ENCODE results near the gene PLEK.
"Not testable (repeated sequence)": the region's sequence is repeated elsewhere in the genome, so short reads cannot be mapped to it uniquely, and the experiment has no call there.

PLEK gene, protein sequence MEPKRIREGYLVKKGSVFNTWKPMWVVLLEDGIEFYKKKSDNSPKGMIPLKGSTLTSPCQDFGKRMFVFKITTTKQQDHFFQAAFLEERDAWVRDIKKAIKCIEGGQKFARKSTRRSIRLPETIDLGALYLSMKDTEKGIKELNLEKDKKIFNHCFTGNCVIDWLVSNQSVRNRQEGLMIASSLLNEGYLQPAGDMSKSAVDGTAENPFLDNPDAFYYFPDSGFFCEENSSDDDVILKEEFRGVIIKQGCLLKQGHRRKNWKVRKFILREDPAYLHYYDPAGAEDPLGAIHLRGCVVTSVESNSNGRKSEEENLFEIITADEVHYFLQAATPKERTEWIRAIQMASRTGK

DNA sequence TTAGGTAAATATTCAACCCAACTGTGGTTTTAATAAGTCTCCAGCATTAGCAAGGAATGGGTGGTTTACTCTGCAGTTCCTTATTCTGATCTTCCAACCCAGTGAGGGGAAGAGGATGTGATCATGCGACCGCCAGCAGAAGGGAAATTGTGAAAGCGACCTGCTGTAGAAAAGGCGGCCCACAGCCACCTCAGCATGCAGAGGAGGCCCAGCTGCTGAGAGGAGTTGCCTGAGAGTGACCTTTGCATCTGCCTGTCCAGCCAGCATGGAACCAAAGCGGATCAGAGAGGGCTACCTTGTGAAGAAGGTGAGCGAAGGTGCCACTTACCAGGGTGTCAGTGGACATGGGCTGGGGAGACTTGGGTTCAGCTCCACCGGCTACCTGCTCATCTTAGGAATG lies at the start of gene PLEK:
Gene PLEK (plus strand): TSS at position 196 of the 400 bp plus-strand sequence. CDS start 70 bp downstream, at position 266.
- DNase-seq, result no peak

DNA sequence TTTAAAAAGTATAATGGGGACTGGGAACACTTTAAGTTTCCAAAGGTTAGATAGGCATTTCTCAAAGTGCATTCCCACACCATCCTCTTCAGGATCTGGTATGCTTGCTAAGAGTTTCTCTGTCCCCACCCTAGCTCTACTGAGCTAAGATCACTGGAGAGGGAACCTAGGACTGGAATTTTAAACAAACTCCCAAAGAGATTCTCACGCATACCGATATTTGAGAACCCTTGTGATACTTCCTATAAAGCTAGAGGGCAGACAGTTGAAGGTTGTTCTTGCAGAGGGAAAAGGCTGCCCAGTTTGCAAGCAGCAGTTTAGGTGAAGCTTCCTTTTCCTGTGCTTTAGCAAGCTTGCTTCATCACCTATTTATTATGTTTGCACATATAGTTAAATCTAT lies 49.0 kb upstream of the PLEK start:
- no peak for DNase-seq

DNA sequence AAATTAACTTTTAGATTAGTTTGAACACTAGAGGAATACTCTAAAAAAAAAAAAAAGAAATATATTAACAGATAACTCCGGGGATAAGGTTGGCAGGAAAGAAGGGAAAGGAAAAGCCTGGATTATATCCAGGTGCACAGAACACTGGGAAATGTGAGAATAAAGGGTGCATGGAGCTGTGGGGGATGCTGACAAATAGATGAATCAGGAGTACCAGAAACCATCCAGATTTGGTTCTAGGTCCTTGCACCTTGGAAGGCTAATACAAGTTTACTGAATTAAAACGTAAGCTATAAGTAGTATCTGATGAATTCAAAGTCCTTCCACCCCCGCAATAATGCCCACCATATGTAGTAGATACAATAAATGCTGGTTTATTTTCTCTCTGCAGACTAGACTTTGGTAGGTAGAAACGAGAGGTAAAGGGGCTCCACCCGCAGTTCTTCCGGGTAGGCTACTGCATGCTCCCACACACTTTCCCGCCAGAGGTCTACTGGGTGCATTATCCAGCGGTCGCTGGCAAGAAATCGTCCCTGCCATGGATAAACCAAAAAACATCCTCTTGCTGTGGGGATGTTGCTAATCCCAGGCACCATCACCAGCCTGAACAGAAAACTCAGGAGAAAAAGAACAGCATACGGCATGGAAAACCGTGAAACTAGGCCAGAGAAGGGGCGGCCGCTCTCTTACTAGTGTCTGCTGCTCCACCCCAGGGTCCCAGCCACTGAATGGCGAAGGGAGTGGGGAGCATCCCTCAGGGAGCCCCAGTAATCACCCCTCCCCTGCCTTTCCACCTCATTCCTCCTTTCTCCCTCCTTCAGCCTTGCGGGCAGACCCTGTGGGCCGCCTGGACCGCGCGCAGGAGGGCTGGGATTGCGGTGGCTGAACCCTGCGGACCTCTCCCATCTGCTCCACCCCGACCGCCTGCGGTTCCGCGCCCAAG lies 46.8 kb upstream of the PLEK start:
- DNase-seq, result peak; percentile 20

DNA sequence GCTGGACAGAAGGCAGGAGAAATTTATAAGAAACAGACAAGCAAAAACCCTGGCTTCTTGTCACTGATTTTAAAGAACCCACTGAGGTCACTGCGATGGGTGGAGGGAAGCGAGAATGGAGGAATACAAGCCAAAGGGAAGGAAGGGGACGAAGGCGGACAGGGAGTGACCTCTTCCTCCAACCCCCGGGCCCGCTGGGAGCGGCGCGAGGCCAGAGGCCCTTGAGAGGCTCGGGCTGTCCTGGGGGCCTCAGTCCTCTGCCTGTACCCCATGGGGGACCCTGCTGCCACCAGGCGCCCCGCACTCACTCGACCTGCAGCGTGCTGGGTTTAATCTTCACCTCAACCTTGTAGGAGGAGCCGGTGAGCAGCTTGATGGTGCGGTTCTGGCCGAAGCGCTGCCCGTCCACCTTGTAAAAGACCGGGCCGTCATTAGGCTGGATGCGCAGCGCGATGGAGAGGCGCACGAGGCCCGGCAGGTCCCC lies 46.1 kb upstream of the PLEK start:
- DNase-seq, result peak; percentile 58

DNA sequence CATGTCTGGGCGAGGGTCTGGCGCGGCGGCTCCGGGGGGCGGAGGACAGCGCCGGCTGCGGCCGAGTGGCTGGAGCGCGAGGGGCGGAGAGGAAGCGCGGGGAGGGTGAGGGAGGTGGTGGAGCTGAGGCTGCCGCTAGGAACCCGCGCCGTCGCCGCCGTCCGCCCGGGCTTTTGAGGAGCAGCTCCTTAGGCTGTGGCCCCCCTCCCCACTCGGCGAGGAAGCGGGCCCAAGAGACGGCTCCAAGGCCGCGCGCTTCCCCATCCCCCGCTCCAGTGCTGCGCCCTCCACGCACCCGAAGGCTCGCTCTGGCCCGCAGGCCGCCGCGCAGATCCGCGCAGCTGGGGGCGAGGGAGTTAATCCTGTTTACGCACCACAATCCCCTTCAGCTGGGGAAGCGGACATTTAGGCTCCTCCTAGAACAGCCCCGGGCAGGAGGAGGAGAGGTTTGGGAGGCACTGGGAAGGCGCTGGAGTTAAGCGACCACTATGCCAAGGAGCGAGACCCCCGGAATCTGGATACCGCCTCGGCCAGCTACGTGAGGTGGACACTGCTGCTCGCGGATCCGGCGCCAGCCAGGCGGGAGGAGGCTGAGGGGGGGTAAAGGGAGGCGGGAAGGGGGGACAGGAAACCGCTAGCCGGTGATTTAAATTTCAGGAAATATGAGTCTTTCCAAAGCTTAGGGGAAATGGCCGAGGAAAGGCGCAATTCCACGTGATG lies 45.5 kb upstream of the PLEK start, which contains the start of gene CNRIP1:
Gene CNRIP1 (minus strand): TSS at position 552 of the 720 bp plus-strand sequence. CDS start 549 bp downstream, at position 3.
- DNase-seq, result peak; percentile 87

DNA sequence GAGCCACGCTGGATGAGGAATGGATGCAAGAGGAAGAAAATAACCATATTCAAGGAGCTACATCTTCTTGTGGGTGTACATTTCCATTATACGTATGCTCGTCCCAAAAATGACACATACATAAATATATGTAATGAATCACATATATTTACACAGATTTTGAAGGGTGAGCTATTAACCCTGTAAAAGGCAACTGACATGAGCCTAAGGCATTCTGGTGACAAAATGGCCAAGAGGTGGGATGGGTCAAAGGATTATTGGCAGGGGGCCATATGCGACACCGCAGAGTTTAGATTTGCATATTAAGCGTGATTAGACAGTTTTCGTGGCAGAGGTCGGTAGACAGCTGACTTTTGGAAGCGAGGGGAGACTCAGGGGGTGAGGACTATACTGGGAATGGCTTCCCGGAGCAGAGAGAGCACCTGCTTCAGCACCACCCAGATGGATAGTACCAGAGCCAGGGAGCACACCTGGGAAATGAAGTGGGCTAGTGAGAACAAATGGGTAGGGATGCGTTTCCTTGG lies 44.9 kb upstream of the PLEK start:
- no peak for DNase-seq

DNA sequence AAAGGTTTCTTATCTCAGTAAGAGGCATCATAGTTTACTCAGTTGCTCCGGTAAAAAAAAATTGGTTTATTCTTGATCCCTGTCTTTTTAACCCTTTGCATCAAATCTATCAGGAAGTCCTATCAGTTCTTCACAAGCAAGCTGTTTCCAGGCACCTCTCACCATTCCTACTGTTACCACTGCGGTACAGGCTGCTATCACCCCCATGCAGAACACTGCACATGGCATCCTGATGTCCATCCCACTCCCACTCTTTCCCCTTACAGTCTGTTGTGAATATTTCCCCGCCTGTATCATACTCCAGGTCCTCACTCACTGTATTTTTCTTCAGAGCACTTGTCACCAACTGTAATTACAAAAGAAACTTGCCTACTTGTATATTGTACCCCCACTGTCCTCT lies 40.0 kb upstream of the PLEK start:
- DNase-seq, result no peak

DNA sequence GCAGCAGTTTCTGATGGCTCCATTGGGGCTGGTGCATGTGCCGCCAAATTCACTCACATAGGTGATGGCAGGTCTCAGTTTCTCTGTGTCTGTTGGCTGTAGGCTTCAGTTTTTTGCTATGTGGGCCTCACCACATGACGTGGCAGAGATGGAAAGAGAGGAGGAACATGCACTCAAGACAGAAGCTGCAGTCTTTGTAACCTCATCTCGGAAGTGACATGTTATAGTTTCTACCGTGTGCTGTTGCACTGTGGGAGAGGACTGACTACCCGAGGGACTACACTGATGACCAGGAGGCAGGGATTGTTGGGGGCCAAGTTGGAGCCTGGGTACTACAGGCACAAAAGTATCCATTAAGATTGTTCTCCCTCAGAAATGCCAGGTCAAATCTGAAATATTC lies 36.2 kb upstream of the PLEK start:
- DNase-seq, result no peak

DNA sequence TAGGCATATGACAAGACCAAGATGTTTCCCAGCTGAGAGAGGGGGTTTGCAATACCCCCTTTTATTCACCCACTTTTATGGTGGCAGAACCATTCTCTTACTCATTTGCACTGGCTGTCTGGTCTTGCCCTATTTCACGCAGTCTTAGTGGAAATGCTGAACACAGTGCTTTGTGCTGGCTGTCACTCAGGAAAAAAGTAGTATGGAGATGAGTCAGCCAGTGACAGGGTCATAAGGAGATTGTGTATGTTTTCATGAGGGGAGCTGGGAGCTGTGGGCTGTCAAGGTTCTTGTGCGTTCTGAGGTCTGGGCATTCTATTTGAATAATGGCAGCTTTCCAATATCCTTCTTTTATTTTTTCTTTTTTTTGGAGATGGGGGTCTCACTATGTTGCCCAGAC lies 34.4 kb upstream of the PLEK start:
- no peak for DNase-seq

DNA sequence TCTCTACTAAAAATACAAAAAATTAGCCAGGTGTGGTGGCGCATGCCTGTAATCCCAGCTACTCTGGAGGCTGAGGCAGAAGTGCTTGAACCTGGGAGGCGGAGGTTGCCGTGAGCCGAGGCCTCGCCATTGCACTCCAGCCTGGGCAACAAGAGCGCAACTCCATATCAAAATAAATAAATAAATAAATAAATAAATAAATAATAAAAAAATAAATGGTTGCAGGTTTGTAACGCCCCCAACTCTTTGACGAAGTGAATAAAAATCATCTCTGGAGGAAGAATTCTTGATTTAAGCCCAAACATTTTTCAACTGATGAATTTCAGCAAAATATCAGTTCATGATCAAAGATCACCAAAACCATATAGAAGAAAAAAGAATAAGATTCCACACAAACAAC lies 32.1 kb upstream of the PLEK start:
- no peak for DNase-seq

DNA sequence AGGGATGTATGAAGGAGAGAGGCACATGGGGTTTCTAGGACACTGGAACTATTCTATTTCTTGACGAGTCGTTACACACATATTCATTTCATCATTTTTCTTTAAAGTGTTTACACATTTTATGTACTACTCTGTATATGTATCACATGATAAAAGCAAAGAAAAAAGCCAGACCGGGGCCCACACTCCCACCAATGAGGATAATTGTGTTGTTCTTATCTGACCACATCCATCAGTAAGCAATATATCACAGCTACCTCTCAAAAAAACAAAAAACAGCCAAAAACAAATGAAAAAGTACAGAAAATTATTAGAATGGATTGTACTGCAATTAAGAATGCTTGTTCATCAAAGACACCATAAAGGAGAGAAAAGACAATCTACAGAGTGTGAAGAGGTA lies 31.2 kb upstream of the PLEK start:
- DNase-seq, result no peak

DNA sequence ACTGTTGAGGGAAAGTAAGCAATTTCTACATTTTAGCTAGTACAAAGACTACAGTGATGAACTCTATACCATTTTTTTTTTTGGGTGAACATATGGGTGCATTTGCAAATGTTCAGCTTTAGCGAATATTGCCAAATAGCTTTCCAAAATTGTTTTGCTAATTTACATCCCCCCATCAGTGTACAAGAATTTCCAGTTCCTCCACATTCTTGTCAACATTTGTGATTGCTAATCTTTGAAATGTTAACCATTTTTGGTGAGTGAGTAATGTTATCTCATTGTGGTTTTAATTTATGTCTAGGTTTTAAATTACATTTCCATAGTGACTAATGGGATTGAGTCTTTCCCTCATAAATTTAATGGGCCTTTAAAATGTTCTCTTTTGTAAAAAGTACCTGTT lies 28.9 kb upstream of the PLEK start:
- no peak for DNase-seq

DNA sequence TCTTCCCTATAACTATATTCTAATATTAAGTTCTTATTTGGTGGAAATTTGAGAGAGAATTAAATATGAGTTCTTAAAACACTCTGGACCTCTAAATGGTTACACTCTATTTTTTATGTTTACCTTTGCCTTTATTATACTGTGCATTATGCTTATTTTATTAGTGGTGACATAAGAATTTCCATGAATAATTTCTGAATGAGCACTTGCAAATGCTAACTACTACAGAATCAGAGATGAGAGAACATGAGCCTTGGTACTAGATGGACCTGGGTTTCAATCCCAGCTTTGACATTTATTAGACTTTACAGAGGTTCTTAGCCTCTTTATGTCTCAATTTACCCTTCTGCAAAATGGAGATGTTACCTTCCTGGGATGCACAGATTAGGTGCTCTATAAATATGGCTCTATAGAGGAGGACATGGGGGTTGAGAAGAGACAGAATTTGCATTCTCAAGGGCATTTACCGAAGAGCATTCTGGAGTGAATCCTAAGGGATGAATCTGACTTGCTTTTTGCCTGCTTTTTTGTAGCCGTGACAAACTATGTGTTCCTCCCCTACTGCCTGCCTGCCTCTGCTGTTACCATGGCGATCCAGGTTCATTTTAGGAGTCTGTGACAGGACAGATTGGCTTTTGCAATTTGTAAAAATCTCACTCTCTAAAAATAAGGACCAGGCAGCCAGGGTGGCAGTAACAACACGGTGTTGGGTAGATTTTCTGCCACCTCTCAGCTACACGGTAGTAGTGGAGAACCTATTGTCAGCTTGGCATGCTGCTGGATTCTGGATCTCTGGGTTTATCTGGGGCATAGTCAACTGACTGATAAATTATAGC lies 24.6 kb upstream of the PLEK start:
- DNase-seq, result peak; percentile 23

DNA sequence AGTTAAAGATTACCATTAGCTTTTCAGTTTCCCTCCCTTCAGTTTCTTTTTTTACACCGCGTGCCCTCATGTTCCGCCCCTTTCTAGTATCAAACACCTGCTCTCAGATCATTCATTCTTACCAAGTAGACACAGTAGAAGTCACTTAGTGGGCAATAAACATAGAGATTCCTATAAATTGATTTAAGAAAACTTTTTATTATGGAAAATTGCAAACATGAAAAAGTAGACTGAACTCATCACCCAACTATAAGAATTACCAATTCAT lies 24.1 kb upstream of the PLEK start:
- DNase-seq, result no peak

DNA sequence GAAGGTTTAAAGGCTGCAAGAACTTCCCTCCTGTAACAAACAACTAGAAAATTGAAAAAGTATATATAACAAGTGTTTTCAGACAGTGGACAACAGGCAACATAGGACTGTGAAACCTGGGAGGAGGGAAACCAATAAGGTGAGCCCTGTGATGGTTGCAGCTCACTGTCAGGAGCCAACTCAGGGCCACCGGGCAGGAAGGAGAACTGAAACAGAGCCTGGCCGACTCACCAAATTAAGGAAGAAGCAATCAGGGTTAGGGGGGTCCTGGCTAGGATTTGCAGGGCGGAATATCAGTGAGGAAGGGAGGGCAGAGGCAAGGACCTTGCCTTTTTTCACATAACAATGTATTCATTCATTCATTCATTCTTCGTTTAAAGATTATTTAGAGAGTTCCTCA lies 23.5 kb upstream of the PLEK start:
- no peak for DNase-seq

DNA sequence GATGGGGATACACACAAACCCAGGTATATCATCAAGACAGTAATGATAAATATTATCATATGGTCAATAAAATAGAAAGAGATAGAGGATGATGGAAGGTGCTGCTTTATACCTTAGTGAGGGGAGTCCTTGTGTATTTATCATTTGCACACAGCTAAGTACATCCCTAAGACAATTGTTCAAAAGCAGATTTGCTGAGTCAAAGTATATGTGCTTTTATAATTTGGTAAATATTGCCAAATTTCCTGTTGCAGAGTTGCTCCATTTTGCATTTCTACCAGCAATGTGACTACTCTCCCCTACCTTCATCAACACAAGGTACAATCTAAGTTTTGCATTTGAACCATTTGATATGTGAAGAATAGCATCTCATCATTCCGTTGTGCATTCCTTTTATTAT lies 22.6 kb upstream of the PLEK start:
- no peak for DNase-seq

DNA sequence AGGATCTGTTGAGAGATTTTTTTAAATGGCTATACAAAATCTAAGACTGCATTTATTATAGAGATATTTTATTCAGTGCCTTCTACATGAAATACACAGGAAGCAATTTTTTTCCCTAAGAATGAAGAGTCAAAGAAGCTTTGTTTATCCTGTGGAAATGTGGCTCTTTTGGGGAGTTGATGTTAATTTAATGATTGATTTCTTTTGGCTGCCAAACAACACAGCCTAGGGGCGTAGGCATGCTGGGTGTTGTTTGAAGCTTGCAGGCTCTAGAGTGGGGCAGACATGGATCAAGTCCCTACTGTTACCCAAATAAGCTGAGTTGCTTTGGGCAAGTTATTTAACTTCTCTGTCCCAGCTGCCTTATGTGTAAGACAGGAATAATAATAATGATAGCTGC lies 21.1 kb upstream of the PLEK start:
- no peak for DNase-seq

DNA sequence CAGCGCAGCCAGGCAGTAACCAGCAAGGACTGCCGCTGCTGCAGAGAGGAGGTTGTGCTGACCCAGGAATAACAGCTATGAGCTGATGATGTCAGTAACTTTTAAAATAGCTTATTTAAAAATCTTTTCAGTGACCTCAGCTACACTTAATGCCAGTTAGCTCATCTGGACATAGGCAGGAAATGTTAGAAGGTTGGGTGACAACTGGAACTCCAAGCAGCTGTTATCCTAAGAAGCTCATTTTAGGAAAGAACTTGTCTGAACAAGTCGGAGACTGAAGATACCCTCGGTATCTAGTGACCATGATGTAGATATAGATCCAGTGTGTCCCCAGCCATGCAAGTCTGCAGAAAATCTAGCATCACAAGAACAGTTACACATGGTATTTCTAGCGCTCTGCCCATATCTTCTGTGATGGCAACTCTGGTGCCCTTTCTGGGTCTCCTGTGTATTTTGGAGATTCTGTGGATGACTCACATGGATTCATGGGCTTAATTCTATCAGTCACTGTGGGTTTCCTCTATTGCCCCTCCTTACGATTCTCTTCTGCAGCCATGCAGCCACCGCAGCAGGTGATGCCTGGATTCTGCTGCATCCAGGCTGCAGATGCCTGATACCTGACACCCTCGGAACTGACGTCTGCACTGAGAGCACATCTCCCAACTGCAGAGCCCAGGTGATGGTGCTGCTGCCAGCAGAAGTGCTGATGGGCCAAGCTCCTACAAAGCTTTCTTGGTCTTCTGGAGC lies 19.8 kb upstream of the PLEK start:
- no peak for DNase-seq

DNA sequence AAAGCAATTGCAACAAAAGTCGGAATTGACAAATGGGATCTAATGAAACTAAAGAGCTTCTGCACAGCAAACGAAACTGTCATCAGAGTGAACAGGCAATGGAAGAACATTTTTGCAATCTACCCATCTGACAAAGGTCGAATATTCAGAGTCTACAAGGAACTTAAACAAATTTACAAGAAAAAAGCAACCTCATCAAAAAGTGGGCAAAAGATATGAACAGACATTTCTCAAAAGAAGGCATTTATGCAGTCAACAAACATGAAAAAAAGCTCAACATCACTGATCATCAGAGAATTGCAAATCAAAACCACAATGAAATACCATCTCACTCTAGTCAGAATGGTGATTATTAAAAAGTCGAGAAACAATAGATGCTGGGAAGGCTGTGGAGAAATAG lies 16.0 kb upstream of the PLEK start:
- not testable (repeated sequence) for DNase-seq

DNA sequence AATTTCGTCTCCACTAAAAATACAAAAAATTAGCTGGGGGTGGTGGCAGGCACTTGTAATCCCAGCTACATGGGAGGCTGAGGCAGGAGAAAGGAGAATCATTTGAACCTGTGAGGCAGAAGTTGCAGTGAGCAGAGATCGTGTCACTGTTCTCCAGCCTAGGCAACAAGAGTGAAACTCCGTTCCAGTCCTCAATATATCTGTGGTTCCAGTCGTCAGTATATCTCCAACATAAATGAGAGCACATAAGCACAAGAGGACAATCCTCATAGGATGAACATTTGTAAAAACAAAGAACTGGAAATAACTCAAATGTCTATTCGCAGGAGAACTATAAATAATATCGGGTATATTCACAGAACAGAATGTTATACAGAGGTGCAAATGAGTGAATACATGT lies 13.1 kb upstream of the PLEK start:
- DNase-seq, result no peak

DNA sequence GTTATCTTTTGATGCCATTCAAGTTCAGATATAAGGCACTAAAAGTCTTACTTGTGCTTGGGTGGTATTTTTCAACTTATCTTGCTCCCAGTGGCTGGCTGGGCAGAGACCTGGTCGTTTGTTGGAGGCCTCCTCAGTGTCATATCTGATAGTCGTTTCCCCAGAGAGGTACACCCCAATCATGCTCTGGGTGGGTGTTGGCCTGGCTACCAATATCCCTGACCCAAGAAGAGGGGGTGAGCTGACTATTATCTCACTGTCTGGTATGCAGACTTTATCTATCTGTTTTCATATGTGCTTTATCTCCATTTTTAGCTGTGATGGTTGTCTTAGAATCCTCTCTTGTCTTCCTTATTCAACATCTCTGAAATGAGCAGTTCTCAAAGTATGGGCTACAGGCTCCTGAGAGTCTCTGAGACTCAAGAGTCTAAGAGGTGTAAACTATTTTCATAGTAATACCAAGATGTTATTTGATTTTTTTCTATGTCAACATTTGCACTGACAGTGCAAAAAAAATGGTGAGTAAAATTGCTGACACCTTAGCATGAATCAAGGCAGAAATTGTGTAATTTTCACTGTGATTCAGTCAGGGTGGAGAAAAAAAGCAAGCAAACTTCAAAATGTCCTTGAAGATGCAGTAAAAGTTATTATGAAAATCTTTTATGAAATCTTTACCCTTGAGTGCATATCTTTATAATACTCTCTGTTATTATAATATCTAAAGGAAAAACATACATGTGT lies 12.3 kb upstream of the PLEK start:
- DNase-seq, result no peak

All from NCI-H2227 treated with DMSO at 0.1 percent for 48 hours (cell line).